Brain microvascular endothelial cell (primary cell): ENCODE results near the gene C1QTNF8.

Experiments
- DNase-seq: peaks from one replicate; pipeline ENCODE4 v3.0.0-alpha.2; 2020
- H3K27ac ChIP-seq: fragments of 250-450 bp; sonication (Bioruptor Pico); 2 replicates; pipeline ENCODE4 v1.5.1; 2020; ENCODE audit warnings: mild to moderate bottlenecking, moderate library complexity
- H3K27me3 ChIP-seq: fragments of 250-450 bp; sonication (Bioruptor Pico); replicated peaks from 2 replicates; pipeline ENCODE4 v1.5.1; 2020; ENCODE audit warnings: mild to moderate bottlenecking
- H3K36me3 ChIP-seq: fragments of 250-450 bp; sonication (Bioruptor Pico); replicated peaks from 2 replicates; pipeline ENCODE4 v1.5.1; 2020; ENCODE audit warnings: mild to moderate bottlenecking
- H3K4me3 ChIP-seq: 2 replicates; pipeline ENCODE4 v1.5.1; 2011; ENCODE audit warnings: low read depth, mild to moderate bottlenecking, control low read depth, low read length, moderate library complexity
- CTCF ChIP-seq: IDR thresholded peaks from 2 replicates; pipeline ENCODE4 v1.5.1; 2011; ENCODE audit warnings: low read depth, mild to moderate bottlenecking, moderate library complexity, low read length, control low read depth, inconsistent platforms; ENCODE audit errors: missing control alignments
- in situ Hi-C: cut with HindIII; loops from 2 replicates; pipeline ENCODE4 v1.10.0; 2017; ENCODE audit warnings: low sequenced_read_pairs, low pct_ligation_motif_present

The C1QTNF8 gene

GRCh38 chr16:1141716-1142115 is 45.7 kb upstream of the C1QTNF8 start:
- Histone ChIP-seq H3K36me3 (no peaks in the 10 kb centered on the region), H3K27me3 (no peaks in the 10 kb centered on the region), H3K4me3 (no peak overlapping the region), H3K27ac (no peak overlapping the region)
- in situ Hi-C loops: no loop called here
- DNase-seq: no peak
- no peak for TF ChIP-seq CTCF

GRCh38 chr16:1141191-1141590 is 45.1 kb upstream of the C1QTNF8 start:
- in situ Hi-C loops: no loop called here
- TF ChIP-seq CTCF: no peak
- no peak for DNase-seq
- Histone ChIP-seq H3K27ac (no peak overlapping the region), H3K27me3 (no peaks in the 10 kb centered on the region), H3K4me3 (no peak overlapping the region), H3K36me3 (no peaks in the 10 kb centered on the region)

GRCh38 chr16:1140582-1141162 is 44.6 kb upstream of the C1QTNF8 start:
- no peaks in the 10 kb centered on the region for H3K27me3 ChIP-seq
- no peak overlapping the region for H3K4me3 ChIP-seq
- no peaks in the 10 kb centered on the region for H3K36me3 ChIP-seq
- H3K27ac ChIP-seq: no peak overlapping the region
- DNase-seq: no peak
- in situ Hi-C loops: no loop called here
- no peak for TF ChIP-seq CTCF

- in situ Hi-C loops: no loop called here
- no peaks in the 10 kb centered on the region for H3K36me3 ChIP-seq
- H3K27me3 ChIP-seq: no peaks in the 10 kb centered on the region
- no peak overlapping the region for H3K27ac ChIP-seq
- DNase-seq: peak; percentile 25
- H3K4me3 ChIP-seq: no peak overlapping the region
- no peak for TF ChIP-seq CTCF
These were observed 41.6 kb upstream of the C1QTNF8 start for GRCh38 chr16:1137604-1138003.

- no peak overlapping the region for H3K27ac ChIP-seq
- TF ChIP-seq CTCF: no peak
- no peaks in the 10 kb centered on the region for H3K36me3 ChIP-seq
- in situ Hi-C loops: no loop called here
- H3K27me3 ChIP-seq: no peaks in the 10 kb centered on the region
- no peak for DNase-seq
- no peak overlapping the region for H3K4me3 ChIP-seq
These were observed 39.4 kb upstream of the C1QTNF8 start for GRCh38 chr16:1135459-1135825.

GRCh38 chr16:1134776-1135458 is 38.9 kb upstream of the C1QTNF8 start:
- DNase-seq: no peak
- no peaks in the 10 kb centered on the region for H3K27me3 ChIP-seq
- no peak overlapping the region for H3K4me3 ChIP-seq
- in situ Hi-C loops: no loop called here
- H3K27ac ChIP-seq: no peak overlapping the region
- no peak for TF ChIP-seq CTCF
- H3K36me3 ChIP-seq: no peaks in the 10 kb centered on the region
